ENCODE data around the gene PRKN.

GRCh38 chr6:161299726-161300125 is 1427.8 kb downstream of the PRKN start:
- TF ChIP-seq CTCF (IDR thresholded peaks at IDR 0.05; ENCODE audit: poor library complexity) (no peak), EZH2phosphoT487 (IDR thresholded peaks at IDR 0.05; ENCODE audit: low read depth, severe bottlenecking, unreplicated experiment) (no peak), EZH2 (IDR thresholded peaks at IDR 0.05; ENCODE audit: borderline replicate concordance) (no peak)
